HG03469 (cell line): ENCODE measurements around the gene SEL1L.
A peak's percentile ranks its signal among the peaks of the same experiment; 100 is the strongest.
"Not testable (repeated sequence)": the region's sequence is repeated elsewhere in the genome, so short reads cannot be mapped to it uniquely, and the experiment has no call there.

Experiments
- ATAC-seq: cut with Tn5 transposase; IDR thresholded peaks from one replicate; pipeline ENCODE4 v1.9.1; 2021; ENCODE audit warnings: mild to moderate bottlenecking, moderate library complexity, moderate number of reproducible peaks; ENCODE audit not compliant: unreplicated experiment

The SEL1L gene

GRCh38 chr14:81450100-81450531 lies 83.5 kb downstream of the SEL1L start:
- no peak for ATAC-seq

- no peak for ATAC-seq
Observed at GRCh38 chr14:81449576-81449975, 84.1 kb downstream of the SEL1L start.

- no peak for ATAC-seq
Observed at GRCh38 chr14:81449114-81449513, 84.5 kb downstream of the SEL1L start.

- no peak for ATAC-seq
Observed at GRCh38 chr14:81447021-81447764, 86.5 kb downstream of the SEL1L start.

- ATAC-seq = no peak
Observed at GRCh38 chr14:81446279-81447007, 87.2 kb downstream of the SEL1L start.

- ATAC-seq = no peak
Observed at GRCh38 chr14:81441626-81442134, 92.0 kb downstream of the SEL1L start.

GRCh38 chr14:81440041-81440440 lies 93.6 kb downstream of the SEL1L start:
- ATAC-seq = no peak

GRCh38 chr14:81437244-81437643 lies 96.4 kb downstream of the SEL1L start:
- no peak for ATAC-seq

GRCh38 chr14:81436296-81437138 lies 97.1 kb downstream of the SEL1L start:
- ATAC-seq = peak; percentile 61

GRCh38 chr14:81435391-81436295 lies 98.0 kb downstream of the SEL1L start:
- ATAC-seq = peak; percentile 21

GRCh38 chr14:81435048-81435390 lies 98.6 kb downstream of the SEL1L start:
- no peak for ATAC-seq

- no peak for ATAC-seq
Observed at GRCh38 chr14:81434230-81434629, 99.4 kb downstream of the SEL1L start.

GRCh38 chr14:81433378-81433777 lies 100.3 kb downstream of the SEL1L start:
- no peak for ATAC-seq

GRCh38 chr14:81432219-81432661 lies 101.4 kb downstream of the SEL1L start:
- no peak for ATAC-seq

GRCh38 chr14:81430235-81430634 lies 103.4 kb downstream of the SEL1L start:
- ATAC-seq = no peak

- ATAC-seq = not testable (repeated sequence)
Observed at GRCh38 chr14:81429749-81430148, 103.9 kb downstream of the SEL1L start.

GRCh38 chr14:81429028-81429427 lies 104.6 kb downstream of the SEL1L start:
- no peak for ATAC-seq

GRCh38 chr14:81427348-81428058 lies 106.2 kb downstream of the SEL1L start:
- no peak for ATAC-seq

GRCh38 chr14:81423504-81423903 lies 110.1 kb downstream of the SEL1L start:
- no peak for ATAC-seq
